Measurements from ENCODE around the gene TGFBR2. TPM values are rescaled to one million over a fixed set of nuclear protein-coding genes. Genes with fewer than 3 reads are reported as not detected.

The TGFBR2 gene
- total and polyA plus RNA-seq, 8 donors = 109 to 269 (median 122) TPM

DNA sequence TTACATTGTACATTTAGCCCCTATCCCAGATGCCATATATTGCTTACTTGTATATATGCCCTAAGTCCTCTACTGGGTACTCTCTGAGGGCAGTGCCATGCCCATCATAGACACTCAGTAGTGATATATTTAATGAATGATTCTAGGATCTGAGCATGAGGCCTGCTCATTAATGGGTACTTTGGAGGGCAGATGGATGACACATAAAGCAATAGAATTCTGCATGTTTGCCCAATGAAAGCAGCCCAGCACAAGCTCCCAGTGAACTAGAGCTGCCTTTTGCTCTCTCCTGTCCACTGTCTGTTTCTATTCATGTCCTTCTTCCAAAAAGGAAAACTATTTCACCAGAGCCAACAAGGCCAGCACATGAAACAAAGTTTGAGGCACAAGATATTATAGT lies 63.9 kb downstream of the TGFBR2 start:
- ATAC-seq (no peak), DNase-seq (no peak)
- Histone ChIP-seq H3K4me1 (peaks cover 31 to 70% of the 10 kb centered on the region in 2 donors), H3K27ac (peak overlapping the region in 1 of 2 donors; percentile 41), H3K4me3 (no peak overlapping the region), H3K9me3 (no peaks in the 10 kb centered on the region), H3K36me3 (peaks cover 5 to 69% of the 10 kb centered on the region in 2 donors), H3K27me3 (no peaks in the 10 kb centered on the region)
- TF ChIP-seq, protein P1, sequence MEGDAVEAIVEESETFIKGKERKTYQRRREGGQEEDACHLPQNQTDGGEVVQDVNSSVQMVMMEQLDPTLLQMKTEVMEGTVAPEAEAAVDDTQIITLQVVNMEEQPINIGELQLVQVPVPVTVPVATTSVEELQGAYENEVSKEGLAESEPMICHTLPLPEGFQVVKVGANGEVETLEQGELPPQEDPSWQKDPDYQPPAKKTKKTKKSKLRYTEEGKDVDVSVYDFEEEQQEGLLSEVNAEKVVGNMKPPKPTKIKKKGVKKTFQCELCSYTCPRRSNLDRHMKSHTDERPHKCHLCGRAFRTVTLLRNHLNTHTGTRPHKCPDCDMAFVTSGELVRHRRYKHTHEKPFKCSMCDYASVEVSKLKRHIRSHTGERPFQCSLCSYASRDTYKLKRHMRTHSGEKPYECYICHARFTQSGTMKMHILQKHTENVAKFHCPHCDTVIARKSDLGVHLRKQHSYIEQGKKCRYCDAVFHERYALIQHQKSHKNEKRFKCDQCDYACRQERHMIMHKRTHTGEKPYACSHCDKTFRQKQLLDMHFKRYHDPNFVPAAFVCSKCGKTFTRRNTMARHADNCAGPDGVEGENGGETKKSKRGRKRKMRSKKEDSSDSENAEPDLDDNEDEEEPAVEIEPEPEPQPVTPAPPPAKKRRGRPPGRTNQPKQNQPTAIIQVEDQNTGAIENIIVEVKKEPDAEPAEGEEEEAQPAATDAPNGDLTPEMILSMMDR (IDR thresholded peaks at IDR 0.05) = no peak
- intact Hi-C loops (cut with DNase I) = no loop called here

DNA sequence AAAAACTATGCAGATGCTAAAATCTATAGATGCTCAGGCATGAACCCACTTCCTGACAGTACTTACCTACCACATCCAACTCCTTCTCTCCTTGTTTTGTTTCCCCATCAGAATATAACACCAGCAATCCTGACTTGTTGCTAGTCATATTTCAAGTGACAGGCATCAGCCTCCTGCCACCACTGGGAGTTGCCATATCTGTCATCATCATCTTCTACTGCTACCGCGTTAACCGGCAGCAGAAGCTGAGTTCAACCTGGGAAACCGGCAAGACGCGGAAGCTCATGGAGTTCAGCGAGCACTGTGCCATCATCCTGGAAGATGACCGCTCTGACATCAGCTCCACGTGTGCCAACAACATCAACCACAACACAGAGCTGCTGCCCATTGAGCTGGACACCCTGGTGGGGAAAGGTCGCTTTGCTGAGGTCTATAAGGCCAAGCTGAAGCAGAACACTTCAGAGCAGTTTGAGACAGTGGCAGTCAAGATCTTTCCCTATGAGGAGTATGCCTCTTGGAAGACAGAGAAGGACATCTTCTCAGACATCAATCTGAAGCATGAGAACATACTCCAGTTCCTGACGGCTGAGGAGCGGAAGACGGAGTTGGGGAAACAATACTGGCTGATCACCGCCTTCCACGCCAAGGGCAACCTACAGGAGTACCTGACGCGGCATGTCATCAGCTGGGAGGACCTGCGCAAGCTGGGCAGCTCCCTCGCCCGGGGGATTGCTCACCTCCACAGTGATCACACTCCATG lies 65.3 kb downstream of the TGFBR2 start:
- intact Hi-C loops (cut with DNase I) = no loop called here
- Histone ChIP-seq H3K4me3 (no peak overlapping the region), H3K27me3 (no peaks in the 10 kb centered on the region), H3K36me3 (peaks cover 5 to 79% of the 10 kb centered on the region in 2 donors), H3K4me1 (peaks cover 31 to 70% of the 10 kb centered on the region in 2 donors), H3K27ac (peak overlapping the region in 1 of 2 donors; percentile 61), H3K9me3 (no peaks in the 10 kb centered on the region)
- DNase-seq (peak in 1 of 4 donors; percentile 61), ATAC-seq (no peak)
- TF ChIP-seq, protein P1 (IDR thresholded peaks at IDR 0.05) = no peak

DNA sequence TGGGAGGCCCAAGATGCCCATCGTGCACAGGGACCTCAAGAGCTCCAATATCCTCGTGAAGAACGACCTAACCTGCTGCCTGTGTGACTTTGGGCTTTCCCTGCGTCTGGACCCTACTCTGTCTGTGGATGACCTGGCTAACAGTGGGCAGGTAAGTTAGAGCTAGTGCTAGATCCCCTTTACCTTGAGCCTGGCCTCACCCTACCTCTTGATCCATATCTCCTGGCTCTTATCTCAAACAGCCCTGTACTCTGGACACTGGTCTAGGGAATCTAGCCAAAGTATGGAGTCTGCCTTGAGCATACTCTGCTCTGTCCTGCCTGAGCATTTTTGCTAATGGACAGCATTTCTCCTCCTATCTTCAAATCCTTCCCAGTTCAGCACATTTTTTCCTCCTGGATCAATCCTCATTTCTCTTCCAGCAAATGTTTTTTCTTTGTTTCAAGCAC lies 65.9 kb downstream of the TGFBR2 start:
- TF ChIP-seq, protein P1 (IDR thresholded peaks at IDR 0.05) = no peak
- intact Hi-C loops (cut with DNase I) = no loop called here
- H3K27me3 ChIP-seq = no peaks in the 10 kb centered on the region
- ATAC-seq (no peak), DNase-seq (no peak)
- no peaks in the 10 kb centered on the region for H3K9me3 ChIP-seq
- peaks cover 5 to 85% of the 10 kb centered on the region in 2 donors for H3K36me3 ChIP-seq
- H3K27ac ChIP-seq = peak overlapping the region in 1 of 2 donors; percentile 61
- H3K4me3 ChIP-seq = no peak overlapping the region
- peaks cover 27 to 70% of the 10 kb centered on the region in 2 donors for H3K4me1 ChIP-seq

DNA sequence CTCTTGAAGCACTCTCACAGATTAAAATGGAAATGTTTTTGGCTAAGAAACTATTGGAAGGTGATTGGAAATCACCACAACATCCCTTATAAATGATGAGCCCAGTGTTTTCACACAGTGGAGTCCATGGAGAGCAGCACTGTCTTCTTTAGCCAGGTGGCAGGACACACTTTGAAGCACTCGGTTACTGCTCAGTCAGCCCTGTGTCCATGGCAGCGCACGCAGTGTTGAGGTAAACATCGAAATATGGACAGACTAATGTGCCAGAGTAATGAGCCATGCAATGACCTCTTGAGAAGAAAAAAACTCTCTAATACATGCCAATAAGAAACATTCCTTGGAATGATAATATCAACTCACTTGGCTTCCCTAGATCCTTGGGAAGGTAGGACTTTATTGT lies 66.6 kb downstream of the TGFBR2 start:
- H3K9me3 ChIP-seq = no peaks in the 10 kb centered on the region
- H3K27me3 ChIP-seq = no peaks in the 10 kb centered on the region
- DNase-seq (no peak), ATAC-seq (peak; percentile 63)
- intact Hi-C loops (cut with DNase I) = no loop called here
- TF ChIP-seq, protein P1 (IDR thresholded peaks at IDR 0.05) = no peak
- H3K27ac ChIP-seq = peak overlapping the region in 1 of 2 donors; percentile 61
- H3K4me3 ChIP-seq = no peak overlapping the region
- peaks cover 5 to 91% of the 10 kb centered on the region in 2 donors for H3K36me3 ChIP-seq
- peaks cover 20 to 70% of the 10 kb centered on the region in 2 donors for H3K4me1 ChIP-seq

Measured in left lung (tissue), 10 donors.